GM10266 (cell line): ENCODE data around the gene PXYLP1.

ENCODE experiments used
- DNase-seq: peaks from one replicate; pipeline ENCODE4 v3.0.0; 2012; ENCODE audit errors: extremely low spot score
- TF ChIP-seq, protein P1 (sequence below): IDR thresholded peaks from 2 replicates; pipeline ENCODE4 v1.5.1; 2012; ENCODE audit warnings: mild to moderate bottlenecking, low read depth; ENCODE audit not compliant: control insufficient read depth, insufficient read depth; ENCODE audit errors: missing control alignments

The PXYLP1 gene

DNA sequence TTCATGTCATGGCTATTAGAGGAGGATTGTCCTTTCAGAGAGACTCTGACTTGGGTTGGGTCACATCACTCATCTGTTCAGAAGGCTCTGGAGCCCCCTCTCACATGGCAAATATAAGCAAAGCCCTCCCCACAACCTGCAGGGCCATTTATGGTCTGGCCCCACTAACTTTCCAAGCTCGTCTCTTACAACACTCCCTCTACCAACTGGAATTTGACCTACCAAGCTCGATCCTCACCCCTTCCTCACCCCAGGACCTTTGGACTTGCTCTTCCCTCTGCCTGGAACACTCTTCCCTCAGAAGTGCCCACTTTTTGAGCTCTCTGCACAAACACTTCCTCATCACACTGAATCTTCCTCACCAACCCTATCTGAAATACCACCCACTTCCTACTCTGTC lies 14.2 kb upstream of the PXYLP1 start:
- DNase-seq = no peak
- TF ChIP-seq, protein P1, sequence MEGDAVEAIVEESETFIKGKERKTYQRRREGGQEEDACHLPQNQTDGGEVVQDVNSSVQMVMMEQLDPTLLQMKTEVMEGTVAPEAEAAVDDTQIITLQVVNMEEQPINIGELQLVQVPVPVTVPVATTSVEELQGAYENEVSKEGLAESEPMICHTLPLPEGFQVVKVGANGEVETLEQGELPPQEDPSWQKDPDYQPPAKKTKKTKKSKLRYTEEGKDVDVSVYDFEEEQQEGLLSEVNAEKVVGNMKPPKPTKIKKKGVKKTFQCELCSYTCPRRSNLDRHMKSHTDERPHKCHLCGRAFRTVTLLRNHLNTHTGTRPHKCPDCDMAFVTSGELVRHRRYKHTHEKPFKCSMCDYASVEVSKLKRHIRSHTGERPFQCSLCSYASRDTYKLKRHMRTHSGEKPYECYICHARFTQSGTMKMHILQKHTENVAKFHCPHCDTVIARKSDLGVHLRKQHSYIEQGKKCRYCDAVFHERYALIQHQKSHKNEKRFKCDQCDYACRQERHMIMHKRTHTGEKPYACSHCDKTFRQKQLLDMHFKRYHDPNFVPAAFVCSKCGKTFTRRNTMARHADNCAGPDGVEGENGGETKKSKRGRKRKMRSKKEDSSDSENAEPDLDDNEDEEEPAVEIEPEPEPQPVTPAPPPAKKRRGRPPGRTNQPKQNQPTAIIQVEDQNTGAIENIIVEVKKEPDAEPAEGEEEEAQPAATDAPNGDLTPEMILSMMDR = no peak

DNA sequence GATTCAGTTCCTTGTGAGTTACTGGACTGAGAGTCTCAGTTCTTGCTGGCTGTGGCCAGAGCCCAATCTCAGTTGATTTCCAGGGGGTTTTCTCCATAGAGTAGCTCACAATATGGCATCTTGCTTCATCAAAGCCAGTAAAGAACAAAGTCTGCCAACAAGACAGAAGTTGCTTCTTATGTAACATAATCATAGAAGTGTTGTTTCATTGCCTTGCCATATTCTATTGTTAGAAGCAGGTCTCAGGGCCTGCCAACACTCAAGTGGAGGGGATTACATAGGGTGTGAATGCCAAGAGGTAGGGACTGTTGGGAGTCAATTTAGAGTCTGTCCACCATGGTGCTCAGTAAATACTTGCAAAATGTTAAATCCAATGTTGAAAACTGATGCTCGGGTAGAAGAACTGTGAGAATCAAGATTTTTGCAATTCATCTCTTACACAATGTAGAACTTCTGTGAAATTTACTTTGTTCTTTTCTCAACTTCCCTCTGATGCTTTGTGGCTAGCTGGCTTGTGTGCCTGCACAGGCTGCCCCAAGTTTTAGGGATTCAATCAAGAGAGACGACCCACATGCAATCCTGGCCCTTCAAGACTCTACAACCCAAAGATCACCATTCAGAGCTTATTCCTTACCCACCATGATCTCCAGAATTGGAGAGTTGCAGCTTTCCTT lies 13.3 kb upstream of the PXYLP1 start:
- TF ChIP-seq, protein P1 = no peak
- no peak for DNase-seq

DNA sequence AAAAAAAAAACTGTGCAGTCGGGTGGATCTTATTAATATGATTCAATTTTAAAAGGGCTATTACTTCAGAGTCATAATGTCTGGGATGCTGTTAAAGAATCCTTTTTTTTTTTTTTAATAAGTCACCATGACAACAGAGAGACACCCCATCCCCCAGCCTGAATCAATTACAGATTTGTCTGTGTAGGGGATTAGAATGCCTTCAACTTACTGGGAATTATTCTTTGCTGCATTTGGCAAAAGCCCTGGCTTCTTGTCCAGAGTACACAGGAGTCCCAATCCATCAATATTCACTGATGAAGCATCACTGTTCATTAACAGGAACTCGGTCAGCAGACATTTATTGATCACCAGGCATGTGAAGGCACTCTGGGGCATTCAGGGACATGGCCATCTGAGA lies 12.7 kb upstream of the PXYLP1 start:
- DNase-seq = no peak
- TF ChIP-seq, protein P1 = no peak

DNA sequence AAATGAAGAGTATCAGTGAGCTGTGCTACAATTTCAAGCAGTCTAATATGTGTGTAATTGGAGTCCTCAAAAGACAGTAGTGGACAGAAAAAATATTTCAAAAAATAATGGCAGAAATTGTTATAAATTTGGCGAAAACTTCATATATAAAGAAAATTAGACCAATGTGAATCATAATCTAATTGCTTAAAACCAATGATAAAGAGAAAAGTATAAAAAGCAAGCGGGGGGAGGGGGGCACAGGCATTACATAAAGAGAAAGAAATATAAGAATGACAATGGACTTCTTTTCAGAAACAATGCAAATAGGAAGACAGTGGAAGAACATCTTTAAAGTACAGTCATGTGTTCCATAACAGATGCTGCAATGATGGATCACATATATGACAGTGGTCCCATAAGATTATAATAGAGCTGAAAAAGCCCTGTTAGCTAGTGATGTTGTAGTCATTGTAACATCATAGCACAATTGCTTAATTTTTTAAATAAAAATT lies 7.9 kb upstream of the PXYLP1 start:
- DNase-seq = no peak
- TF ChIP-seq, protein P1 = no peak

DNA sequence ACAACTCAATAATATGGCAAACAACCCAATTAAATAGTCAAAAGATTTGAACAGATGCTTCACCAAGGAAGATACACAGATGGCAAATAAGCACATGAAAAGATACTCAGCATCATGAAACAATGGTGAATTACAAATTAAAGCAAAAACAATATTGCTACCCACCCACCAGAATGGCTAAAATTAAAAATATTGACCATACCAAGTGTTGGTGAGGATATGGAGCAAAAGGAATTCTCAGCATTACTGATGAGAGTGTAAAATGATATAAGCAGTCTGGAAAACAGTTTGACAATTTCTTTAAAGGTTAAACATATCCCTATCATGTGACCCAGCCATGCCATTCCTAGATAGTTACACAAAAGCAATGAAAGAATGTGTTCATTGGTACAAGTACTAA lies 5.7 kb upstream of the PXYLP1 start:
- TF ChIP-seq, protein P1 = no peak

DNA sequence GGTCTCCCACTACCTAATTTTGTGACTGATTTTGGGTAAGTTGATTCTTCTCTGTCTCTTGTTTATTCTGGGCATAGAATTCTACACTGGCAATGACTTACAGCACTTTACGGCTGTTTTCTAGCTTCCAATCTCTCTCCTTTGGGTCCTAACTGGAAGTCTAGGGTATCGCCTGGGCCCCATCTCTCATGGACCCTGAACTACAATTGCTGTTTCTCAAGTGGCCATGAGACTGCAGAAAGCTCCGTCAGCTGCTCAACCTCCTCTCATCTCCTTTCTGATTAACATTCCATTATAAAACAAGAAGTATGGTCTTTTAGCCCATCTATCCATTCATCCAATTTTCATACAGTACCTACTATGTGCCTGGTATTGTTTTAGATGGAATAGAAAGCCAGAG lies 4.4 kb upstream of the PXYLP1 start:
- no peak for DNase-seq
- TF ChIP-seq, protein P1 = no peak

More for the DNA sequence above, 5.7 kb upstream of the PXYLP1 start:
- DNase-seq = no peak

DNA sequence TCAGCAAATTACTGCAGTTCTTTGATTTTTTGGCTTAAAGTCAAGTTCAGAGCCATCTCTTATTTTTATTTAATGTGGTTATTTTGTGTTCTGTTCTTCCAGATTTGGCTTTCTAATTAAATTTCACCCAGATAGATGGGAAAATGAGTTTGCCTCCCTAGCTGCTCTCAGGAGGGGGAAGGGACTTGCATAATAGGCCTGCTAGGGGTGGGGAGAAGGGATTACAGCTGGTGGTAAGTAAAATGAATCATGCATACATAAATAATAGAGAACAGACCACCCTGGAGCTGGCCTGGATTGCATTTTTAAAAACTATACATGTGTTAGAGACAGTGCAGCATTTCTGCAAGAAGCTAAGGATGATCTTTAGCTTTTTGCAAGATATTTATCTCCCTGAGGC lies 3.9 kb upstream of the PXYLP1 start:
- DNase-seq = no peak
- TF ChIP-seq, protein P1 = no peak
